Body of pancreas (tissue), 4 donors: ENCODE measurements around the gene MLKL.

Source experiments
- CTCF ChIP-seq, 7 experiments: fragments of 450-650 bp in 4 of 7; fragments of 200-600 bp in 3 of 7; sonication (generic) in 3 of 7; IDR thresholded peaks; one replicate each; pipeline ENCODE4 v1.5.1; 2016 to 2019; ENCODE audit warnings: antibody characterized with exemption in 7 of 7
- POLR2A ChIP-seq, 3 donors: fragments of 450-650 bp; IDR thresholded peaks; one replicate each; pipeline ENCODE4 v1.6.1; 2016; ENCODE audit warnings: antibody characterized with exemption in 3 of 3, mild to moderate bottlenecking in 2 of 3

- TF ChIP-seq CTCF (IDR thresholded peaks at IDR 0.05) (no peak), POLR2A (IDR thresholded peaks at IDR 0.05) (no peak)
Observed at GRCh38 chr16:74720579-74720978, 19.9 kb upstream of the MLKL start.
